GM11168 (cell line): ENCODE measurements around the gene SGPL1.
"Not testable (repeated sequence)": the region's sequence is repeated elsewhere in the genome, so short reads cannot be mapped to it uniquely, and the experiment has no call there.

Source experiments
- in situ Hi-C: fragments of 300-500 bp; cut with MboI; formaldehyde crosslinking; loops from one replicate; pipeline ENCODE4 v1.12.0; 2022; ENCODE audit warnings: low sequenced_read_pairs; ENCODE audit not compliant: unreplicated experiment

Gene SGPL1

GRCh38 chr10:70815504-70816219, at the start of gene SGPL1:
Gene SGPL1 (plus strand): TSS chr10:70815948. CDS start chr10:70816854, 906 bp downstream.
- in situ Hi-C loops = loop anchor here (5.0 kb wide), 1 partner anchor 67 kb away; no protein-coding TSS in a partner anchor

GRCh38 chr10:70768026-70768685, 47.6 kb upstream of the SGPL1 start:
- in situ Hi-C loops = not testable (repeated sequence)

- in situ Hi-C loops = no loop called here
Observed at GRCh38 chr10:70769121-70769520, 46.6 kb upstream of the SGPL1 start.

GRCh38 chr10:70770001-70770400, 45.7 kb upstream of the SGPL1 start:
- in situ Hi-C loops = no loop called here

- in situ Hi-C loops = not testable (repeated sequence)
Observed at GRCh38 chr10:70770516-70770915, 45.2 kb upstream of the SGPL1 start.

- in situ Hi-C loops = no loop called here
Observed at GRCh38 chr10:70771311-70772194, 44.2 kb upstream of the SGPL1 start.

GRCh38 chr10:70772627-70773026, 43.1 kb upstream of the SGPL1 start:
- in situ Hi-C loops = no loop called here

- in situ Hi-C loops = no loop called here
Observed at GRCh38 chr10:70773461-70773860, 42.3 kb upstream of the SGPL1 start.

GRCh38 chr10:70773965-70774809, 41.6 kb upstream of the SGPL1 start:
- in situ Hi-C loops = no loop called here

GRCh38 chr10:70774810-70775678, 40.7 kb upstream of the SGPL1 start:
- in situ Hi-C loops = no loop called here

GRCh38 chr10:70775679-70776454, 39.9 kb upstream of the SGPL1 start:
- in situ Hi-C loops = no loop called here

GRCh38 chr10:70776455-70777005, 39.2 kb upstream of the SGPL1 start:
- in situ Hi-C loops = no loop called here

GRCh38 chr10:70777063-70777875, 38.5 kb upstream of the SGPL1 start:
- in situ Hi-C loops = no loop called here

- in situ Hi-C loops = no loop called here
Observed at GRCh38 chr10:70778267-70778924, 37.4 kb upstream of the SGPL1 start.

- in situ Hi-C loops = no loop called here
Observed at GRCh38 chr10:70779088-70779487, 36.7 kb upstream of the SGPL1 start.

GRCh38 chr10:70779511-70780369, 36.0 kb upstream of the SGPL1 start:
- in situ Hi-C loops = no loop called here
